H9 (cell line): ENCODE measurements around the gene CCNB1IP1. TPM values are rescaled to one million over a fixed set of nuclear protein-coding genes. Genes with fewer than 3 reads are reported as not detected.

Experiments
- DNase-seq: peaks from one replicate; pipeline ENCODE4 v3.0.0-alpha.2; 2017
- H2AFZ ChIP-seq: one replicate; pipeline ENCODE4 v1.6.1; 2013; ENCODE audit warnings: mild to moderate bottlenecking, low read length, control low read depth, moderate library complexity
- H2AK5ac ChIP-seq: 2 replicates; pipeline ENCODE4 v1.6.1; 2013; ENCODE audit warnings: low read length, control low read depth, mixed read lengths; ENCODE audit not compliant: insufficient read length
- H2BK120ac ChIP-seq: one replicate; pipeline ENCODE4 v1.6.1; 2013; ENCODE audit warnings: low read depth, mild to moderate bottlenecking, low read length, control low read depth, inconsistent platforms; ENCODE audit not compliant: poor library complexity, severe bottlenecking
- H2BK12ac ChIP-seq: 2 replicates; pipeline ENCODE4 v1.6.1; 2013; ENCODE audit warnings: low read length, control low read depth, mixed read lengths, low read depth; ENCODE audit not compliant: insufficient read length
- H2BK15ac ChIP-seq: 2 replicates; pipeline ENCODE4 v1.6.1; 2013; ENCODE audit warnings: low read depth, low read length, control low read depth
- H2BK20ac ChIP-seq: one replicate; pipeline ENCODE4 v1.6.1; 2013; ENCODE audit warnings: low read depth, mild to moderate bottlenecking, low read length, control low read depth, inconsistent platforms; ENCODE audit not compliant: poor library complexity, severe bottlenecking
- H2BK5ac ChIP-seq: 2 replicates; pipeline ENCODE4 v1.6.1; 2013; ENCODE audit warnings: low read length, control low read depth, mixed read lengths; ENCODE audit not compliant: insufficient read length
- H3K14ac ChIP-seq: 2 replicates; pipeline ENCODE4 v1.6.1; 2013; ENCODE audit warnings: low read length, control low read depth; ENCODE audit not compliant: insufficient read depth
- H3K18ac ChIP-seq: 2 replicates; pipeline ENCODE4 v1.6.1; 2013; ENCODE audit warnings: low read depth, mild to moderate bottlenecking, mixed read lengths, low read length, control low read depth; ENCODE audit not compliant: insufficient read length
- H3K23ac ChIP-seq: 2 replicates; pipeline ENCODE4 v1.6.1; 2013; ENCODE audit warnings: low read length, control low read depth, mixed read lengths, low read depth; ENCODE audit not compliant: insufficient read length
- H3K23me2 ChIP-seq: 2 replicates; pipeline ENCODE4 v1.6.1; 2013; ENCODE audit warnings: low read depth, mild to moderate bottlenecking, mixed read lengths, low read length, control low read depth; ENCODE audit not compliant: insufficient read length, poor library complexity, severe bottlenecking
- H3K27ac ChIP-seq: 2 replicates; pipeline ENCODE4 v1.5.1; 2013; ENCODE audit warnings: low read length, control low read depth, mixed read lengths, low read depth; ENCODE audit not compliant: insufficient read length
- H3K27me3 ChIP-seq: 2 replicates; pipeline ENCODE4 v1.6.1; 2013; ENCODE audit warnings: low read length, control low read depth, inconsistent platforms; ENCODE audit not compliant: insufficient read depth
- H3K4ac ChIP-seq: 2 replicates; pipeline ENCODE4 v1.6.1; 2013; ENCODE audit warnings: low read depth, mild to moderate bottlenecking, control low read depth, inconsistent platforms, low read length, moderate library complexity
- H3K4me1 ChIP-seq: 2 replicates; pipeline ENCODE4 v1.6.1; 2013; ENCODE audit warnings: low read length, control low read depth, inconsistent platforms; ENCODE audit not compliant: insufficient read depth
- H3K4me2 ChIP-seq: 2 replicates; pipeline ENCODE4 v1.6.1; 2013; ENCODE audit warnings: low read length, control low read depth, mixed read lengths; ENCODE audit not compliant: insufficient read length, insufficient read depth
- H3K56ac ChIP-seq: 2 replicates; pipeline ENCODE4 v1.6.1; 2013; ENCODE audit warnings: low read depth, mild to moderate bottlenecking, mixed read lengths, low read length, control low read depth; ENCODE audit not compliant: insufficient read length
- H3K79me1 ChIP-seq: 2 replicates; pipeline ENCODE4 v1.6.1; 2013; ENCODE audit warnings: low read depth, mild to moderate bottlenecking, moderate library complexity, low read length, control low read depth, inconsistent platforms; ENCODE audit not compliant: insufficient read depth, poor library complexity, severe bottlenecking
- H3K79me2 ChIP-seq: 2 replicates; pipeline ENCODE4 v1.6.1; 2013; ENCODE audit warnings: low read length, control low read depth, inconsistent platforms; ENCODE audit not compliant: insufficient read depth
- H3K9ac ChIP-seq: 2 replicates; pipeline ENCODE4 v1.6.1; 2013; ENCODE audit warnings: low read length, control low read depth, mixed read lengths; ENCODE audit not compliant: insufficient read length; ENCODE audit errors: extremely low read depth
- H3K9me3 ChIP-seq: one replicate; pipeline ENCODE4 v1.6.1; 2013; ENCODE audit warnings: low read depth, low read length, inconsistent platforms; ENCODE audit not compliant: control insufficient read depth
- H3T11ph ChIP-seq: one replicate; pipeline ENCODE4 v1.6.1; 2013; ENCODE audit warnings: mild to moderate bottlenecking, low read length, control low read depth, inconsistent platforms
- H4K20me1 ChIP-seq: one replicate; pipeline ENCODE4 v1.6.1; 2013; ENCODE audit not compliant: control insufficient read depth, insufficient read length, insufficient read depth
- H4K5ac ChIP-seq: 2 replicates; pipeline ENCODE4 v1.6.1; 2013; ENCODE audit warnings: low read depth, mild to moderate bottlenecking, mixed read lengths, low read length, control low read depth; ENCODE audit not compliant: insufficient read length
- H4K8ac ChIP-seq: replicated peaks from 2 replicates; pipeline ENCODE4 v1.6.1; 2013; ENCODE audit warnings: low read length, control low read depth, mixed read lengths, low read depth; ENCODE audit not compliant: insufficient read length
- H4K91ac ChIP-seq: 2 replicates; pipeline ENCODE4 v1.6.1; 2013; ENCODE audit warnings: low read depth, mild to moderate bottlenecking, moderate library complexity, mixed read lengths, low read length, control low read depth; ENCODE audit not compliant: insufficient read length
- H3K27ac Mint-ChIP-seq, 3 experiments: 2 replicates in 2 of 3; 3 replicates in 1 of 3; pipeline ENCODE4 v1.8.0; 2020 to 2021; ENCODE audit warnings: mixed read lengths in 3 of 3, mild to moderate bottlenecking in 1 of 3, moderate library complexity in 1 of 3
- H3K27me3 Mint-ChIP-seq: 2 replicates; pipeline ENCODE4 v1.8.0; 2021; ENCODE audit warnings: low read depth, mild to moderate bottlenecking, moderate library complexity, mixed read lengths
- H3K36me3 Mint-ChIP-seq, 3 experiments: 2 replicates in 2 of 3; 3 replicates in 1 of 3; pipeline ENCODE4 v1.8.0; 2020 to 2021; ENCODE audit warnings: low read depth in 3 of 3, mixed read lengths in 3 of 3; ENCODE audit not compliant: insufficient read depth in 1 of 3
- H3K4me1 Mint-ChIP-seq, 2 experiments: 2 replicates each; pipeline ENCODE4 v1.8.0; 2020; ENCODE audit warnings: mixed read lengths in 2 of 2
- H3K4me3 Mint-ChIP-seq, 2 experiments: 2 replicates in 1 of 2; 3 replicates in 1 of 2; pipeline ENCODE4 v1.8.0; 2020 to 2021; ENCODE audit warnings: mild to moderate bottlenecking in 2 of 2, mixed read lengths in 2 of 2, moderate library complexity in 1 of 2
- H3K9me3 Mint-ChIP-seq, 2 experiments: 2 replicates in 1 of 2; 3 replicates in 1 of 2; pipeline ENCODE4 v1.8.0; 2020; ENCODE audit warnings: mild to moderate bottlenecking in 2 of 2, mixed read lengths in 2 of 2, moderate library complexity in 1 of 2
- CTCF ChIP-seq: fragments of 200-600 bp; sonication (generic); conservative IDR thresholded peaks from 3 replicates; pipeline ENCODE4 v1.8.0; 2021; ENCODE audit warnings: antibody characterized with exemption, mild to moderate bottlenecking
- WGBS: extraction: QIAGEN DNeasy Blood & Tissue Kit; methylation state at CpG from one replicate; pipeline ENCODE4 v1.1.7; 2013; ENCODE audit warnings: missing lambda C conversion rate, low lambda C conversion rate, mixed read lengths; ENCODE audit not compliant: insufficient read length; ENCODE audit errors: extremely low coverage; 5-methylcytosine and 5-hydroxymethylcytosine counted together
- total RNA-seq: library from RNA; stranded (reverse); gene quantifications from 2 replicates; pipeline ENCODE4 v1.2.1, GENCODE V29; 2021

Gene CCNB1IP1
- total RNA-seq, 1 experiment from 2014 or later = 165 TPM

- no peak overlapping the region for H3K27ac ChIP-seq
- H3K27me3 Mint-ChIP-seq = no peaks in the 10 kb centered on the region
- no peak for TF ChIP-seq CTCF
- peaks cover 0 to 3% of the 10 kb centered on the region in 2 experiments; a peak in 2 of 5 replicates for H3K9me3 Mint-ChIP-seq
- no peaks in the 10 kb centered on the region for H3K9me3 ChIP-seq
- H3T11ph ChIP-seq = no peak overlapping the region
- H3K56ac ChIP-seq = no peak overlapping the region
- peak overlapping the region in 1 of 3 experiments; percentile 68; a peak in 1 of 7 replicates for H3K27ac Mint-ChIP-seq
- no peak overlapping the region for H2BK12ac ChIP-seq
- no peaks in the 10 kb centered on the region for H3K79me2 ChIP-seq
- H3K79me1 ChIP-seq = peaks cover 4% of the 10 kb centered on the region
- no peak overlapping the region for H4K91ac ChIP-seq
- H3K9ac ChIP-seq = no peak overlapping the region
- no peaks in the 10 kb centered on the region for H3K4me1 ChIP-seq
- no peak overlapping the region for H2BK5ac ChIP-seq
- no peak overlapping the region for H2AK5ac ChIP-seq
- no peak overlapping the region for H2AFZ ChIP-seq
- H3K4me2 ChIP-seq = no peak overlapping the region
- H2BK15ac ChIP-seq = no peak overlapping the region
- DNase-seq = no peak
- H3K4me1 Mint-ChIP-seq = no peaks in the 10 kb centered on the region
- no peak overlapping the region for H3K4me3 Mint-ChIP-seq
- no peaks in the 10 kb centered on the region for H4K20me1 ChIP-seq
- H3K36me3 Mint-ChIP-seq = peaks cover 64 to 74% (median 73%) of the 10 kb centered on the region in 3 experiments; a peak in 6 of 7 replicates
- H3K18ac ChIP-seq = no peak overlapping the region
- no peak overlapping the region for H4K8ac ChIP-seq
- H2BK20ac ChIP-seq = no peak overlapping the region
- no peak overlapping the region for H3K23ac ChIP-seq
- H3K14ac ChIP-seq = no peak overlapping the region
- no peak overlapping the region for H4K5ac ChIP-seq
- no CpG with 5 or more reads among the region's 2 CpGs for WGBS
- no peaks in the 10 kb centered on the region for H3K23me2 ChIP-seq
- H3K4ac ChIP-seq = no peak overlapping the region
- no peak overlapping the region for H2BK120ac ChIP-seq
- no peaks in the 10 kb centered on the region for H3K27me3 ChIP-seq
These were observed 19.1 kb downstream of the CCNB1IP1 start for GRCh38 chr14:20314026-20314425.
